GM13977 (cell line): ENCODE data around the gene MRPL58.
"Not testable (repeated sequence)": the region's sequence is repeated elsewhere in the genome, so short reads cannot be mapped to it uniquely, and the experiment has no call there.

Experiments
- DNase-seq: peaks from one replicate; pipeline ENCODE4 v3.0.0; 2012; ENCODE audit warnings: low spot score
- in situ Hi-C: fragments of 300-500 bp; cut with MboI; formaldehyde crosslinking; loops from one replicate; pipeline ENCODE4 v1.12.0; 2022; ENCODE audit warnings: low sequenced_read_pairs, low pct_unique_long_range_greater_than_20kb, mixed read lengths, inconsistent platforms; ENCODE audit not compliant: unreplicated experiment
- TF ChIP-seq, protein P1 (sequence below): IDR thresholded peaks from 2 replicates; pipeline ENCODE4 v1.5.1; 2012; ENCODE audit warnings: mild to moderate bottlenecking, control low read depth; ENCODE audit not compliant: insufficient read depth; ENCODE audit errors: extremely low read depth, missing control alignments

Gene MRPL58

GRCh38 chr17:75012096-75012345 is 449 bp upstream of the MRPL58 start:
- no peak for DNase-seq
- in situ Hi-C loops = no loop called here
- TF ChIP-seq, protein P1, sequence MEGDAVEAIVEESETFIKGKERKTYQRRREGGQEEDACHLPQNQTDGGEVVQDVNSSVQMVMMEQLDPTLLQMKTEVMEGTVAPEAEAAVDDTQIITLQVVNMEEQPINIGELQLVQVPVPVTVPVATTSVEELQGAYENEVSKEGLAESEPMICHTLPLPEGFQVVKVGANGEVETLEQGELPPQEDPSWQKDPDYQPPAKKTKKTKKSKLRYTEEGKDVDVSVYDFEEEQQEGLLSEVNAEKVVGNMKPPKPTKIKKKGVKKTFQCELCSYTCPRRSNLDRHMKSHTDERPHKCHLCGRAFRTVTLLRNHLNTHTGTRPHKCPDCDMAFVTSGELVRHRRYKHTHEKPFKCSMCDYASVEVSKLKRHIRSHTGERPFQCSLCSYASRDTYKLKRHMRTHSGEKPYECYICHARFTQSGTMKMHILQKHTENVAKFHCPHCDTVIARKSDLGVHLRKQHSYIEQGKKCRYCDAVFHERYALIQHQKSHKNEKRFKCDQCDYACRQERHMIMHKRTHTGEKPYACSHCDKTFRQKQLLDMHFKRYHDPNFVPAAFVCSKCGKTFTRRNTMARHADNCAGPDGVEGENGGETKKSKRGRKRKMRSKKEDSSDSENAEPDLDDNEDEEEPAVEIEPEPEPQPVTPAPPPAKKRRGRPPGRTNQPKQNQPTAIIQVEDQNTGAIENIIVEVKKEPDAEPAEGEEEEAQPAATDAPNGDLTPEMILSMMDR = no peak

DNA sequence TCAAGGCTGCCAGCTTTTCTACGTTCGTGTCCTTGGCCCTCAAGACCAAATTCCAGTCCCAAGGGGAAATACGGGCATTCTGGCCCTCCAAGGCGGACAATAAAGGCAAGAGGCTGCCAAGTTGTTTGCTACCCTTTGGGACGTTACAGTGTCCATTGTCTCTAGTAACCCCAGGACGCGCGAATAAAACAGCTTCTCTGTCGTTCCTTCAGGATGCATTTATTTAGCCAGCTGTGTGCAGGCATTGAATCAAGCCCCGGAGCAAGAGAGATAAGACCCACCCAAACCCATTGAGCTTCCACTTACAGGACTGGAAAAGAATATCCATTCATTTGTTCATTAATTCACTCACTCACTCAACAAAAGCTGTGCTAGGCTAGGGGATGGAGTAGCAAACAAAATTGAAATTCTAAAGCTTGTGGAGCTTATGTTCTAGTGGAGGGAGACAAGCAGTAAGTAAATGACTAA is 656 bp downstream of the MRPL58 start:
- TF ChIP-seq, protein P1 = no peak
- DNase-seq = no peak
- in situ Hi-C loops = no loop called here

DNA sequence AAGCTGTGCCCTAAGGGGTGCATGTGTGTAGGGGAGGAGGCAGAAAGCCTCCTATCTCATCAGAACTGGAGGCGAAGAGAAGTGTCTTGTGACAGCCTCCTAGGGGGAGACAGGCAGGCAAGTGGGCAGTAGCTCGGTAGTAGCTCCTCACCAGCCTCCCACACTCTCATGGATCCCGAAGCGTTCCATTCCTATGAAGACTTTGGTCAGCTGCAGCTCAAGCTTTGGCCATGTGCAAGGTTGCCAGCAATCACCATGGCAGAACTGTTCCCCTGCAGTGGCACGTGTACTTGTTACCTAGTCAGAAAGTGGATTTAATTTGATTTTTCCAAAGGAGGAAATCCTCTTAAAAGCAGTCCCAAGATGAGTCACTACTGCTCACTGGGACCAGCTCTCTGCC is 6.7 kb downstream of the MRPL58 start:
- in situ Hi-C loops = no loop called here
- TF ChIP-seq, protein P1 = no peak

DNA sequence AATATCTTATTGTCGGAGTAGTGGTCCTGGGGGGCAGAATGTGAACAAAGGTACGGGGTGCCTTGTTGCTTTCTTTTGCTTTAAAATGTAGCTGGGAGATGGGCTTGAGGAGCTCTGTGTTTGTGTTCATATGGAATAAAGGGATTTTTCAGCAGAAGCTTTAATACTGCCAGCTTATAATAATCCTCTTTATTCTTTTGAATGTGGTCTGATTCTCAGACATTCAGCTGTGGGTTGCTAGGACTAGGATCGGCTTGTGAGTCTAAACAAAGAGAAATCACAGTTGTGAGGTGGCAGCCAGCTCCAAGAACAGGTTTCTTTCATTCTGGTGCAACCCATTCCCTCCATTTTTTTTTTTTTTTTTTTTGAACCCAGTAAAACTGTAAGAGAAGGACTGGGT is 7.2 kb downstream of the MRPL58 start:
- in situ Hi-C loops = no loop called here
- DNase-seq = no peak
- TF ChIP-seq, protein P1 = no peak

More for the DNA sequence above, 6.7 kb downstream of the MRPL58 start:
- no peak for DNase-seq

DNA sequence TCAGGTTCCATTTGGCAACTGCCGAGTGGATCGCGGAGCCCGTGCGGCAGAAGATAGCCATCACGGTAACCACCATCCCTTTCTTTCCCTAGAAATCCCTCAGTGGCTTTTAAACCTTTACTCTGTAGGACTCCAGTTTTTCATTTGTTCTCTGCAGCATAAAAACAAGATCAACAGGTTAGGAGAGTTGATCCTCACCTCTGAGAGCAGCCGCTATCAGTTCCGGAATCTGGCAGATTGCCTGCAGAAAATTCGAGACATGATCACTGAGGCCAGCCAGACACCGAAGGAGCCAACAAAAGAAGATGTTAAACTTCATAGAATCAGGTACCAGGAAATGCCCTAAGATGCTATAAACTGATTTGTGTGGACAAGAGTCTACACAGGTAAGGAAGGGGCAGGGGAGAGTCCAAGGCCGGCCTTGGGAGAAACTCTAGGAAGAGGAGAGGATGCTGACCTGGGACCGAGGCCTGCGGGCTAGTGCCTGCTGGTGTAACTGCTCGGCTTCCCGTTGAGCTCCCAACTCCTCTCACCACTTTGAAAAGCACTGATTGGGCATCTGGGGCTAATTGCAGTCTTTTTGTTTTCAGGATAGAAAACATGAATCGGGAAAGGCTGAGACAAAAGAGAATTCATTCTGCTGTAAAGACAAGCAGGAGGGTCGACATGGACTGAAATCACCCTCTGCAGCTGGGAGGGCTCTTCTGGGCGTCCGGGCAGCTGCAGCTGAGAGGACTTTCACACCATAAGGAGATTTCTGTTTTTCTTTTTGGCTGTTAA is 8.1 kb downstream of the MRPL58 start:
- TF ChIP-seq, protein P1 = no peak
- no peak for DNase-seq

DNA sequence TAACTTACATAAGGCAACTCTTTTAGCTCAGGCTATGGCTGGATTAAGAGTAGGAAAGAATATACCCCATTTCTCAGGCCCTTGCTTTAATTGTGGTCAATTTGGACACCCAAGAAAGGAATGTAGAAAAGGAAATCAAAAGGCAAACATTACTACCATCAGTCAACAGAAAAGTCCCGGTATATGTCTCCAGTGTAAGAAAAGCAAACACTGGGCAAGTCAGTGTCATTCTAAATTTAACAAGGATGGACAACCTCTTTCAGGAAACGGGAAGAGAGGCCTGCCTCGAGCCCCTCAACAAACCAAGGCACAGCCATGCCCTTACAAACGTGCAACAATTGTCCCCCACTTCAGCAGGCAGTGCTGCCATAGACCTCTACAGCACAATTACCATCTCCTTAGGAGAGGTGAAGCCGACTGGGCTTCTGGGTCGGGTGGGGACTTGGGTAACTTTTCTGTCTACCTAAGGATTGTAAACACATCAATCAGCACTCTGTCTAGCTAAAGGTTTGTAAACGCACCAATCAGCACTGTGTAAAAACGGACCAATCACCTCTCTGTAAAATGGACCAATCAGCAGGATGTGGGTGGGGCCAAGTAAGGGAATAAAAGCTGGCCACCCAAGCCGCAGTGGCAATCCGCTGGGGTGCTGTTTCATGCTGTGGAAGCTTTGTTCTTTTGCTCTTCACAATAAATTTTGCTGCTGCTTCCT is 12.4 kb downstream of the MRPL58 start:
- TF ChIP-seq, protein P1 = no peak
- in situ Hi-C loops = no loop called here
- DNase-seq = no peak

More for the DNA sequence above, 8.1 kb downstream of the MRPL58 start:
- in situ Hi-C loops = no loop called here

GRCh38 chr17:75025398-75025734 is 12.9 kb downstream of the MRPL58 start:
- DNase-seq, in situ Hi-C loops: not testable (repeated sequence)

DNA sequence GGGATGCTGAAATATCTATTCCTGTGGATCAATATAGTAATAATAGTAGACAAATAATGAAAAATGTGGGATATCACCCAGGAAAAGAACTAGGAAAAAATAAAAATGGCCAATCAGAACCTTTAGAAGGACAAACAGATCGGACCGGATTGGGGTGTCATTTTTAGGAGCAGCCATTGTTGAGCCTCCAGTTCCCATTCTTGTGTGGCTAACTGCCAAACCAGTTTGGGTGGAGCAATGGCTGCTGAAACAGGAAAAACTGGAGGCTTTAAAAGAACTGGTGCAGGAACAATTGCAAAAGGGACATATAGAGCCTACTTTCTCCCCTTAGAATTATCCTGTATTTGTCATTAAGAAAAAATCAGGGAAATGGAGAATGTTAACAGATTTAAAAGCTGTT is 14.2 kb downstream of the MRPL58 start:
- DNase-seq = not testable (repeated sequence)

More for the DNA sequence above, 14.2 kb downstream of the MRPL58 start:
- in situ Hi-C loops = not testable (repeated sequence)
